Mesothelial cell of epicardium (in vitro differentiated cells): ENCODE measurements around the gene SDK1. TPM values are rescaled to one million over a fixed set of nuclear protein-coding genes. Genes with fewer than 3 reads are reported as not detected.

Experiments
- DNase-seq, 2 experiments: peaks; one replicate each; pipeline ENCODE4 v3.0.0; 2021; ENCODE audit warnings: low spot score in 2 of 2; ENCODE audit not compliant: unreplicated experiment in 2 of 2
- H3K27ac Mint-ChIP-seq: 2 replicates; pipeline ENCODE4 v1.8.0; 2021; ENCODE audit warnings: mixed read lengths
- H3K27me3 Mint-ChIP-seq: 2 replicates; pipeline ENCODE4 v1.8.0; 2021; ENCODE audit warnings: low read depth, mixed read lengths
- H3K36me3 Mint-ChIP-seq: 2 replicates; pipeline ENCODE4 v1.8.0; 2021; ENCODE audit warnings: mixed read lengths
- H3K4me1 Mint-ChIP-seq: 2 replicates; pipeline ENCODE4 v1.8.0; 2021; ENCODE audit warnings: mixed read lengths
- H3K4me3 Mint-ChIP-seq: 2 replicates; pipeline ENCODE4 v1.8.0; 2021; ENCODE audit warnings: mild to moderate bottlenecking, moderate library complexity, mixed read lengths
- H3K9me3 Mint-ChIP-seq: 2 replicates; pipeline ENCODE4 v1.8.0; 2021; ENCODE audit warnings: mixed read lengths
- CTCF ChIP-seq: fragments of 200-600 bp; sonication (generic); IDR thresholded peaks from one replicate; pipeline ENCODE4 v1.5.0; 2021; ENCODE audit warnings: antibody characterized with exemption; ENCODE audit not compliant: unreplicated experiment
- total RNA-seq: library from RNA; stranded (reverse); gene quantifications from 3 replicates; pipeline ENCODE4 v1.2.1, GENCODE V29; 2021

Gene SDK1
- total RNA-seq, 1 donor from 2014 or later, result 12.8 TPM

- Mint-ChIP-seq H3K4me3 (no peak overlapping the region), H3K36me3 (no peaks in the 10 kb centered on the region), H3K27me3 (no peaks in the 10 kb centered on the region), H3K27ac (no peak overlapping the region), H3K4me1 (peaks cover 30% of the 10 kb centered on the region), H3K9me3 (no peaks in the 10 kb centered on the region)
- no peak for DNase-seq
- no peak for TF ChIP-seq CTCF
These were observed 126.9 kb downstream of the SDK1 start for GRCh38 chr7:3427957-3428356.

GRCh38 chr7:3429981-3430380, 128.9 kb downstream of the SDK1 start:
- Mint-ChIP-seq H3K27ac (no peak overlapping the region), H3K27me3 (no peaks in the 10 kb centered on the region), H3K9me3 (no peaks in the 10 kb centered on the region), H3K36me3 (no peaks in the 10 kb centered on the region), H3K4me1 (peaks cover 30% of the 10 kb centered on the region), H3K4me3 (no peak overlapping the region)
- DNase-seq, result no peak
- TF ChIP-seq CTCF, result no peak

- no peaks in the 10 kb centered on the region for H3K27me3 Mint-ChIP-seq
- DNase-seq, result no peak
- H3K4me1 Mint-ChIP-seq, result peaks cover 26% of the 10 kb centered on the region
- H3K4me3 Mint-ChIP-seq, result no peak overlapping the region
- no peaks in the 10 kb centered on the region for H3K36me3 Mint-ChIP-seq
- H3K9me3 Mint-ChIP-seq, result no peaks in the 10 kb centered on the region
- H3K27ac Mint-ChIP-seq, result no peak overlapping the region
- no peak for TF ChIP-seq CTCF
These were observed 129.5 kb downstream of the SDK1 start for GRCh38 chr7:3430588-3430987.

GRCh38 chr7:3431306-3431705, 130.3 kb downstream of the SDK1 start:
- DNase-seq, result no peak
- no peak overlapping the region for H3K27ac Mint-ChIP-seq

GRCh38 chr7:3432911-3433310, 131.9 kb downstream of the SDK1 start:
- no peak for DNase-seq
- no peak overlapping the region for H3K4me3 Mint-ChIP-seq
- peaks cover 20% of the 10 kb centered on the region for H3K4me1 Mint-ChIP-seq
- H3K36me3 Mint-ChIP-seq, result no peaks in the 10 kb centered on the region
- TF ChIP-seq CTCF, result no peak
- no peaks in the 10 kb centered on the region for H3K9me3 Mint-ChIP-seq
- no peaks in the 10 kb centered on the region for H3K27me3 Mint-ChIP-seq
- H3K27ac Mint-ChIP-seq, result no peak overlapping the region

More at GRCh38 chr7:3431306-3431705, 130.3 kb downstream of the SDK1 start:
- Mint-ChIP-seq H3K36me3 (no peaks in the 10 kb centered on the region), H3K4me3 (no peak overlapping the region), H3K4me1 (peaks cover 23% of the 10 kb centered on the region), H3K9me3 (no peaks in the 10 kb centered on the region), H3K27me3 (no peaks in the 10 kb centered on the region)
- TF ChIP-seq CTCF, result no peak

GRCh38 chr7:3434611-3435010, 133.6 kb downstream of the SDK1 start:
- H3K36me3 Mint-ChIP-seq, result no peaks in the 10 kb centered on the region
- no peak for DNase-seq
- no peak overlapping the region for H3K4me3 Mint-ChIP-seq
- no peak overlapping the region for H3K27ac Mint-ChIP-seq
- no peaks in the 10 kb centered on the region for H3K9me3 Mint-ChIP-seq
- peaks cover 23% of the 10 kb centered on the region for H3K4me1 Mint-ChIP-seq
- H3K27me3 Mint-ChIP-seq, result no peaks in the 10 kb centered on the region
- no peak for TF ChIP-seq CTCF
